K562 (cell line): ENCODE data around the gene PITHD1. TPM values are rescaled to one million over a fixed set of nuclear protein-coding genes. Genes with fewer than 3 reads are reported as not detected.

Experiments used
- E2F1 ChIP-seq: sonication (generic); formaldehyde crosslinking; IDR thresholded peaks from 2 replicates; pipeline ENCODE4 v1.8.1; 2023; ENCODE audit warnings: mild to moderate bottlenecking, missing genetic modification reagents, moderate library complexity
- ETV6 ChIP-seq, 3 experiments: fragments of 150-350 bp in 1 of 3; sonication (generic) in 1 of 3; formaldehyde crosslinking in 1 of 3; IDR thresholded peaks; 2 replicates each; pipeline versions ENCODE4 v1.6.1 to v1.8.0; 2014 to 2022; ENCODE audit warnings: borderline replicate concordance in 2 of 3, low read depth in 2 of 3, antibody characterized with exemption in 1 of 3, low read length in 1 of 3, mild to moderate bottlenecking in 1 of 3, missing genetic modification reagents in 1 of 3
- GATAD2B ChIP-seq: fragments of 450-650 bp; IDR thresholded peaks from 2 replicates; pipeline ENCODE4 v1.6.1; 2017; ENCODE audit warnings: mild to moderate bottlenecking, borderline replicate concordance
- HEY1 ChIP-seq: fragments of 250-450 bp; sonication (Bioruptor Pico); IDR thresholded peaks from 2 replicates; pipeline ENCODE4 v1.5.0; 2020; ENCODE audit warnings: mild to moderate bottlenecking, moderate library complexity, borderline replicate concordance
- JUN ChIP-seq, 2 experiments: sonication (generic) in 1 of 2; formaldehyde crosslinking in 1 of 2; IDR thresholded peaks; 2 replicates each; pipeline versions ENCODE4 v1.6.1 to v1.8.0; 2012 to 2022; ENCODE audit warnings: borderline replicate concordance in 2 of 2, mild to moderate bottlenecking in 2 of 2, improper control_type of control experiment in 1 of 2, low read depth in 1 of 2, low read length in 1 of 2, missing genetic modification reagents in 1 of 2
- MYC ChIP-seq, 2 experiments: fragments of 250-450 bp in 1 of 2; sonication (Bioruptor Pico) in 1 of 2; IDR thresholded peaks; 2 replicates each; pipeline versions ENCODE4 v1.5.1 to v1.6.1; 2012 to 2021; ENCODE audit warnings: low read depth in 2 of 2, borderline replicate concordance in 1 of 2, improper control_type of control experiment in 1 of 2, low read length in 1 of 2, mild to moderate bottlenecking in 1 of 2, moderate library complexity in 1 of 2
- NFYB ChIP-seq: IDR thresholded peaks from 2 replicates; pipeline ENCODE4 v1.6.1; 2011; ENCODE audit warnings: mild to moderate bottlenecking, moderate library complexity; ENCODE audit not compliant: insufficient read length; ENCODE audit errors: extremely low read depth
- RBBP5 ChIP-seq: fragments of 200-600 bp; sonication (generic); IDR thresholded peaks from 2 replicates; pipeline ENCODE4 v1.6.1; 2012; ENCODE audit warnings: borderline replicate concordance, mild to moderate bottlenecking, low read length, control low read depth, inconsistent platforms; ENCODE audit not compliant: insufficient read depth, poor library complexity, severe bottlenecking
- RNF219 ChIP-seq: fragments of 250-450 bp; sonication (Bioruptor Pico); IDR thresholded peaks from 2 replicates; pipeline ENCODE4 v1.5.0; 2022; ENCODE audit warnings: mild to moderate bottlenecking
- SIX5 ChIP-seq, 2 experiments: IDR thresholded peaks; 2 replicates each; pipeline ENCODE4 v1.6.1; 2011; ENCODE audit warnings: low read length in 2 of 2, borderline replicate concordance in 1 of 2, low read depth in 1 of 2, mild to moderate bottlenecking in 1 of 2, moderate library complexity in 1 of 2; ENCODE audit not compliant: insufficient read depth in 1 of 2
- SMAD2 ChIP-seq: fragments of 150-350 bp; IDR thresholded peaks from 2 replicates; pipeline ENCODE4 v1.6.1; 2014; ENCODE audit warnings: low read depth, mild to moderate bottlenecking, low read length
- SMAD3 ChIP-seq: fragments of 450-650 bp; formaldehyde crosslinking; conservative IDR thresholded peaks from 2 replicates; pipeline ENCODE4 v1.4.0; 2020; ENCODE audit warnings: mild to moderate bottlenecking
- SREBF2 ChIP-seq: sonication (generic); formaldehyde crosslinking; IDR thresholded peaks from 2 replicates; pipeline ENCODE4 v1.4.0; 2020; ENCODE audit warnings: mild to moderate bottlenecking, missing genetic modification reagents
- SRSF3 ChIP-seq: fragments of 200-400 bp; formaldehyde crosslinking; IDR thresholded peaks from 2 replicates; pipeline ENCODE4 v1.6.1; 2016; ENCODE audit warnings: mild to moderate bottlenecking, low read length, moderate library complexity; ENCODE audit not compliant: insufficient read depth
- TEAD1 ChIP-seq, 2 experiments: fragments of 450-650 bp in 1 of 2; sonication (generic) in 1 of 2; formaldehyde crosslinking; IDR thresholded peaks; 2 replicates each; pipeline versions ENCODE4 v1.4.0 to v1.8.0; 2020 to 2022; ENCODE audit warnings: mild to moderate bottlenecking in 2 of 2, missing genetic modification reagents in 1 of 2
- TRIM24 ChIP-seq, 2 experiments: fragments of 450-650 bp; IDR thresholded peaks; 2 replicates each; pipeline ENCODE4 v1.6.1; 2016
- VEZF1 ChIP-seq: fragments of 200-800 bp; sonication (Bioruptor generic); IDR thresholded peaks from 2 replicates; pipeline ENCODE4 v1.6.1; 2017; ENCODE audit warnings: missing genetic modification characterization, missing compliant biosample characterization
- ZNF445 ChIP-seq: fragments of 250-450 bp; sonication (Bioruptor Pico); IDR thresholded peaks from 2 replicates; pipeline ENCODE4 v1.4.0; 2020; ENCODE audit warnings: low read depth, mild to moderate bottlenecking, moderate library complexity
- polyA plus RNA-seq, 8 experiments: library from polyadenylated mRNA; depleted of rRNA in 4 of 8; stranded (reverse) in 5 of 8; unstranded in 3 of 8; fragments of >200 nt; fragmentation: Nextera tagmentation in 2 of 8; fragmentation: Illumina TruSeq in 1 of 8; extraction: Ambion mirVana in 2 of 8; extraction: Trizol in 1 of 8; gene quantifications; 2 replicates each; pipeline versions ENCODE4 v1.2.1 to v1.2.3, GENCODE V29; 2011 to 2014; ENCODE audit warnings: inconsistent platforms in 1 of 8, missing spikeins in 1 of 8
- total RNA-seq, 7 experiments: library from RNA; depleted of rRNA in 6 of 7; stranded (reverse); fragments of >200 nt in 6 of 7; fragmentation: Illumina TruSeq in 2 of 7; extraction: Trizol in 2 of 7; gene quantifications; 2 replicates each; pipeline versions ENCODE4 v1.2.1 to v1.2.3, GENCODE V29; 2011 to 2021; ENCODE audit warnings: low replicate concordance in 1 of 7

The PITHD1 gene
- total and polyA plus RNA-seq, 9 of the 15 experiments (the other 6 are each of a cell fraction or from before 2014, with no cell fraction given) = 46.5 to 175 (median 149) TPM

GRCh38 chr1:23777979-23778814, at the start of gene PITHD1 (continued):
- TF ChIP-seq NFYB (no peak), SREBF2 (CRISPR knock-in tag) (no peak), E2F1 (CRISPR knock-in tag) (peak; percentile 74; the same call in 1 of the 2 replicates), SRSF3 (no peak), ZNF445 (CRISPR knock-in tag) (no peak), SMAD3 (0 out of 2 replicates have a peak, but pooled peaks have one; percentile 11), HEY1 (CRISPR knock-in tag) (no peak), SIX5 (IDR thresholded peaks at IDR 0.05; ENCODE audit: borderline replicate concordance in 1 of 2, insufficient read depth in 1 of 2, low read depth in 1 of 2, low read length in 2 of 2) (no peak), RNF219 (CRISPR knock-in tag) (no peak), RBBP5 (peak; percentile 97), ETV6 (IDR thresholded peaks at IDR 0.05; ENCODE audit: borderline replicate concordance in 1 of 2, low read depth in 2 of 2, low read length in 1 of 2) (no peak), ETV6 (CRISPR knock-in tag; IDR thresholded peaks at IDR 0.05; ENCODE audit: borderline replicate concordance) (peak; percentile 78; the same call in 1 of the 2 replicates), GATAD2B (peak; percentile 60; the same call in 1 of the 2 replicates), JUN (IDR thresholded peaks at IDR 0.05; ENCODE audit: borderline replicate concordance, low read depth, low read length) (peak; percentile 55; the same call in 1 of the 2 replicates), JUN (CRISPR knock-in tag; IDR thresholded peaks at IDR 0.05; ENCODE audit: borderline replicate concordance) (no peak; the same call in 1 of the 2 replicates), MYC (IDR thresholded peaks at IDR 0.05; ENCODE audit: low read depth, low read length) (peak; percentile 98), MYC (CRISPR knock-in tag; IDR thresholded peaks at IDR 0.05; ENCODE audit: borderline replicate concordance, low read depth) (no peak; the same call in 1 of the 2 replicates), TRIM24 (IDR thresholded peaks at IDR 0.05) (peak; percentile 83 to 87), SMAD2 (no peak), TEAD1 (CRISPR knock-in tag; IDR thresholded peaks at IDR 0.05) (no peak; a peak in 1 of 4 replicates), VEZF1 (peak; percentile 100)
